HG03354 (cell line): ENCODE data around the gene SIRPA.

Source experiments
- ATAC-seq: cut with Tn5 transposase; IDR thresholded peaks from one replicate; pipeline ENCODE4 v1.9.1; 2021; ENCODE audit warnings: mild to moderate bottlenecking; ENCODE audit not compliant: unreplicated experiment, poor library complexity, severe bottlenecking

SIRPA gene

DNA sequence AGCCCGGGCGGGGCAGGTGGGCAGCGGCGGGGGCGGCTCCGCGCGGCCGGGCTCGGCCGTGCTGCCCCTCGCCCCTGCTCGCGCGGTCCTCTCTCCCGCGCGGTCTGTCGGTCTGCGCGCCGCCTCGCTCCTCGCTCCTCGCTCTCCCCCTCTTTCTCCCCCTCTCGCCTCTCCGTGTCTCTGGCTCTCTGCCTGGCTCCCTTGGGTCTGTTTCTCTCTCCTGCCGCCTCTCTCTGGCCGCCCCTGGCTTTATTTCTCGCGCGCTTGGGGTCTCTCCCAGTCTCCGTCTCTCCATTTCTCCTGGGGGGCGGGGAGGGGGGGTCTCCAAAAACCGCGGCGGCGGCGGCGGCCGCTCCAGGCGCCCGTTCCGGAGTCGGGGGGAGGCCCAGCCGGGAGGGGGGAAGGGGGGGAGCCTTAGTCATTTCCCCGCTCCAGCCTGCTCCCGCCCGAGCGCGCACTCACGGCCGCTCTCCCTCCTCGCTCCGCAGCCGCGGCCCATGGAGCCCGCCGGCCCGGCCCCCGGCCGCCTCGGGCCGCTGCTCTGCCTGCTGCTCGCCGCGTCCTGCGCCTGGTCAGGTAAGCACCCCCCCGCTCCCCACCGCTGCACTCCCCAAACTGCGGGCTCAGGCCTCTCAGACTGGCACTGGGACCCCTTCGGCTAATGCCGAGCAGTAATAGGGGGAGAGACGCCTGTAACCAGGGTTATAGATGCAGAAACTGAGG, at the start of gene SIRPA:
Gene SIRPA, plus strand, starts transcription at position 457 of the 723 bp plus-strand sequence. Its CDS starts 41 bp downstream, at position 498.
- ATAC-seq: no peak

GRCh38 chr20:1845701-1846100, 49.5 kb upstream of the SIRPA start:
- ATAC-seq: no peak

- no peak for ATAC-seq
Observed at GRCh38 chr20:1846341-1846740, 48.9 kb upstream of the SIRPA start.

- ATAC-seq: no peak
Observed at GRCh38 chr20:1846876-1847275, 48.3 kb upstream of the SIRPA start.

DNA sequence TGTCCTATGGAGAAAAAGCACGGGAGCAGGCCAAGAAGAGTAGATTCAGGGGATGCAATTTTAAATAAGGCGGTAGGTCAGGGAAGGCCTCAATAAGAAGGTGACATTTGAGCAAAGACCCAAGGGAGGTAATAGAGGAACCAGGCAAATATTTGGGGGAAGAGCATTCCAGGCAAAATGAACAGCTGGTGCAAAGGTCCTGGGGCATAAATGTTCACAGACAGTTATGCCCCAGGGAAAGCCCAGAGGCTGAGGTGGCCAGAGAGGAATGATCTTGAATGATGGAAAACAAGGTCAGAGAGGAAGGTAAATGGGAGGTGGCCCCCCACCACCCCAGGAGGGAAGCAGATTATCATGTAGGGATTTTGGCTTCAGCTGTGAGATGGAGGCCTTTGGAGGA, 47.4 kb upstream of the SIRPA start:
- ATAC-seq: no peak

DNA sequence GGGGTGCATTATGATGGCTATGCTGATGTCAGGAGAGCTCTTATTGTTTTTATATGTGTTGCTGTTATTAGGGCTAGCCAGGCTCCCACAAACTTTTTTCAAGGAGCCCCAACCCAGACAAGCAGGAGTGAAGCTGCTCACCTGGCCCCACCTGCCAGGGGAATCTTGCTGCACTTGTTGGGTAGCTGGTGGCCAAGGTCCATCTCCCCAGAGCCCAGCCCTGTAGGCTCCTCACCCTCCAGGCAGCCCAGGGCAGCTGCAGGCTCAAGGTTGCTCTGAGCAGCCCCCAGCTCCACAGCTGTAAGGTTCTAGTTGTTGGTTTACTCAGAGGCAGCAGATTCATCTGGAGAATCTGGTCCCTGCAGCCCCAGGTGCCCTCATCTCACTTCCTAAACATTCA, 46.8 kb upstream of the SIRPA start:
- no peak for ATAC-seq

DNA sequence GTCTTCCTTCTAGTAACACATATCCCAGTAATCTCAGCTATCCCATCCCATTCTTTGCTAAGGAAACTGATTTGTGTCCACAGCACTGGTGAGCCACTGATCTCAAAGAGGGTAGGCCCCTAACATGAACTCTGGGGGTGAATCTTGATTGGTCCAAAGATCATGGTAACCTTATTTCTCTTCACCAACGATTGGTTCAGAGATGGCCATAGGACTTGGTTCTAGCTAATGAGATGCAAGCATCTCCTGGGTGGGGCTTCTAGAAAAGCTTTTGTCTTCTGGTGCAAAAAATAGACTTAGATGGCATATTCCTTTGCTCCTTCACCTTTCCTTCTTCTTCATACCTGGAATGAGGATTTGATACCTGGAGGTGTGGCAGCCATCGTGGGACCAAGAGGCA, 43.8 kb upstream of the SIRPA start:
- no peak for ATAC-seq

- ATAC-seq: no peak
Observed at GRCh38 chr20:1853473-1853872, 41.7 kb upstream of the SIRPA start.

DNA sequence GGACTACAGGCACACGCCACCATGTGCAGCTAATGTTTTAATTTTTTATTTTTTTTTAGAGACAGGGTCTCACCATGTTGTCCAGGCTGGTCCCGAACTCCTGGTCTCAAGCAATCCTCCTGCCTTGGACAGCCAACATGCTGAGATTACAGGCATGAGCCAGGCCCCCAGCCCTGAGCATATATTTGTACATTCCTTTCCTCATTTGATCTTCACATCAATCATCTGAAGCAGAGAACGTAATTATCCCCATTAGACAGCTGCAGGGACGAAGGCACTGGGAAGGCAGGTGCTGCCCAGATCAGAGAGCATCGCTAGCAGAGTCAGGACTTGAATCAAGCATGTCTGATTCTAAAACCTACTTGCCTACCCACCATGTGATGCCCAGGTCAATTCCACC, 41.0 kb upstream of the SIRPA start:
- no peak for ATAC-seq

GRCh38 chr20:1855109-1855508, 40.1 kb upstream of the SIRPA start:
- ATAC-seq: no peak

DNA sequence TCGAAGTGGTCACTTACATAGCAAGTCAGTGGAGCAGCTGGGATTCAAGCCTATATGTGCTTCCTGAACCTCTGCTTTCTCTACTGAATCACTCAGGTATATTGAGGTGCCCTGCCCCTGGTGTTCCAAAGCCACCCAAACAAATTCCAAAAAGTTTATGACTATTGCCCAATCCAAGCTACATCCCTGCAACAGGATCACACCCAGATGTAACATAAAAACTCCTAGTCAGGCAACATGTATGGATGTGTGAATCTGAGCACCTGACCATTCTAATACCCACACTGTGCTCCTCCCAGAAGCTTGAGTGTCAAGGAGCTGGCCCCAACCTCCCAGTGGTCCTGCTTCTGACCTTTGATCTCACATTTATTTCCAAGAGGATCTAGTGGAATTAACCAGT, 39.5 kb upstream of the SIRPA start:
- ATAC-seq: no peak

- ATAC-seq: no peak
Observed at GRCh38 chr20:1856424-1856823, 38.8 kb upstream of the SIRPA start.

- ATAC-seq: no peak
Observed at GRCh38 chr20:1857466-1857865, 37.7 kb upstream of the SIRPA start.

- ATAC-seq: no peak
Observed at GRCh38 chr20:1858871-1859270, 36.3 kb upstream of the SIRPA start.

DNA sequence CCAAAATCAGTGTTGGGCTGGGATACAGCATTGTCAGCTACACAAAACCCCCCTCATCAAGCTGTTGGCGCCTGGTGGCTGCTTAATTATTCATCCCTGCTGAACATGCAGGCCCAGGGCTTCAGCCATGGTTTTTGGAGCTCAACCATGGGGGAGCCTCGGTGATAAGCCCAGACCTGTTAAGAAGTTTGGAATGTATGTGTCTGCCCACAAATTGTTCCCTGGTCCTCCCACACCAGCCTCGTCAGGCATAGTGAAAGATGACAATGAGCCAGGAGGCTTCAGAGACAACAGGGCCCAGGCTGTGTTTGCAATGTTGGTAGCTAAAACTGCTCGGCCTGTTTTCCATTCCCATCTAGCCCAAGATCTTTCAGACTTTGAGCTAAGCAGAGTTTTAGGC, 34.8 kb upstream of the SIRPA start:
- no peak for ATAC-seq

- ATAC-seq: no peak
Observed at GRCh38 chr20:1861347-1861976, 33.7 kb upstream of the SIRPA start.

DNA sequence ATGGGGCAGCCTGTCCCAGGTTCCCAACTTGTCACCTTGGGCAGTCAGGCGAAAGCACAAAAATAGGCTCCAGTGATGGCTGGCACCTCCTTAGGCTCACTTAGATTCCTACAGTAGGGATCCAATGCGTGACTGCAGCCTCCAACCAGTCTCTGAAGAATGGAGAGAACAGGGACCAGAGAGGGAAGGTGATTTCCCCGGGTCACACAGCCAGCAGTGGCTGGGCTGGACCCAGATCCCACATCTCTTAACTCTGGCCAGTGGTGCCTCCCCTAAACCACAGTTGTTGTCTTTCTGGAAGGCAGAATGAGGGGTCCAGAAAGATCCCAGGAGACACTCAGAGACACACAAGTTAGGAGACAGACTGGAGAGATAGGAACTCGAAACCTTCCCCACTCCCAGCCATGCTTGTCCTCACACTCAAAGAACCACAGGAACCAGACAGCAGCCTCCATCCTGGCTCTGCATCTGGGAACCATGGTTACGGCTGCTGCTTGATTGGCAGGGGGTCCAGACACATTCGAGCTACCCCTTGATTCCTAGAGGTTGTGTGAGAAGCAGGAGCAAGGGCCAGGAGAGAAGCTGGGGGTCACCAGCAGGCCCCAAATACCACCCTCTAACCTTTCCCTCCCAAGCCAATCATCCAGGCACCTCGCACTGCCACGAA, 33.1 kb upstream of the SIRPA start:
- no peak for ATAC-seq

DNA sequence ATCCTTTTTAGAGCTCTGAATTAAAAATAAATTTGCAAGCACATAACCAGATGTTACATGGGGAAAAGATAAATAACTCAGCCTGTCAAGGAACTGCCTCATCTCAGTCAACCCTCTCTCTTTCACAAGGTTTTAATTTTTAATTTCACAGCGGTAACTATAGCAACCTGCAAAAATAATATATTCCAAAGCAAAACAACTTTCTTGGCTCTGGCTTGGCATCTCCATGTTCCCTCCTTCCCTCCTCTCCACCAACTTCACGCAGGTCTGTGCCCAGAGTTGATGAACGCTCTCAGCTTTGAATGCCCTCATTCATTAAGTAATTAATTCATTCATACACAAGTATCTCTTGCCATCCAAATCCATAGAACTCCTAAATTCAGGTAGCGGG, 32.5 kb upstream of the SIRPA start:
- no peak for ATAC-seq

DNA sequence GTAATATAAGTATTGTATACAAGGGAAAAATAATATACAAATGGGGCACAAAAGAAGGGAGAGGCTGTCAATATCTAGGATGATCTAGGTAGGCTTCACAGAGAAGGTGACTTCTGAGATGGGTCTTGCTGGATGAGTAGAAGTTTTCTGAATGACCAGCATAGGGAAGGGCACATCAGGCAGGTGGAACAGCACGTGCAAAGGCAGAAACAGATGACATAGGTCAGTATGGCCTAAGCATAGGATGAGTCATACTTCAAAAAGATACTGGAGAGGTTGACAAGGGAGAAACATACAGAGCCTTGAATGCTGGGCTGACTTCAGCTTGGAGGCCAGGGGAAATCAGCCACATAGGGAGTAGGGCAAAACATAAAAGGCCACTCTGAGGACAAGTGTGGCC, 31.9 kb upstream of the SIRPA start:
- no peak for ATAC-seq

GRCh38 chr20:1866834-1867233, 28.4 kb upstream of the SIRPA start:
- no peak for ATAC-seq
